Islet precursor cell (in vitro differentiated cells): Measurements from ENCODE around the gene ALPP.
"Not testable (repeated sequence)": the region's sequence is repeated elsewhere in the genome, so short reads cannot be mapped to it uniquely, and the experiment has no call there.

Source experiments
- DNase-seq: peaks from one replicate; pipeline ENCODE4 v3.0.0-alpha.2; 2018

ALPP gene

GRCh38 chr2:232378735-232379151, at the start of gene ALPP:
Gene ALPP, plus strand, starts transcription at chr2:232378751. Its CDS starts 52 bp downstream, at chr2:232378803.
- not testable (repeated sequence) for DNase-seq

- no peak for DNase-seq
Observed at GRCh38 chr2:232329716-232330067, 48.9 kb upstream of the ALPP start.

- DNase-seq = peak; percentile 93
Observed at GRCh38 chr2:232330068-232330999, 48.2 kb upstream of the ALPP start.

GRCh38 chr2:232331061-232331460, 47.5 kb upstream of the ALPP start:
- peak; percentile 40 for DNase-seq

- peak; percentile 21 for DNase-seq
Observed at GRCh38 chr2:232331641-232332040, 46.9 kb upstream of the ALPP start.

- DNase-seq = peak; percentile 49
Observed at GRCh38 chr2:232332244-232332939, 46.2 kb upstream of the ALPP start.

- DNase-seq = peak; percentile 42
Observed at GRCh38 chr2:232332940-232333259, 45.7 kb upstream of the ALPP start.

- peak; percentile 72 for DNase-seq
Observed at GRCh38 chr2:232333361-232334135, 45.0 kb upstream of the ALPP start.

- peak; percentile 41 for DNase-seq
Observed at GRCh38 chr2:232334136-232334884, 44.2 kb upstream of the ALPP start.

- not testable (repeated sequence) for DNase-seq
Observed at GRCh38 chr2:232334885-232335205, 43.7 kb upstream of the ALPP start.

GRCh38 chr2:232335206-232335858, 43.2 kb upstream of the ALPP start:
- peak; percentile 49 for DNase-seq

- DNase-seq = no peak
Observed at GRCh38 chr2:232335859-232336215, 42.7 kb upstream of the ALPP start.

GRCh38 chr2:232336241-232336736, 42.3 kb upstream of the ALPP start:
- DNase-seq = peak; percentile 47

GRCh38 chr2:232336981-232337720, 41.4 kb upstream of the ALPP start:
- peak; percentile 22 for DNase-seq

- DNase-seq = not testable (repeated sequence)
Observed at GRCh38 chr2:232338094-232338758, 40.3 kb upstream of the ALPP start.

GRCh38 chr2:232338759-232339106, 39.8 kb upstream of the ALPP start:
- no peak for DNase-seq

GRCh38 chr2:232339121-232340081, 39.1 kb upstream of the ALPP start:
- DNase-seq = no peak

- no peak for DNase-seq
Observed at GRCh38 chr2:232340171-232340935, 38.2 kb upstream of the ALPP start.
